Neural progenitor cell (in vitro differentiated cells): ENCODE data around the gene SLC17A8.

Experiments
- EZH2 ChIP-seq: fragments of 200-600 bp; sonication (generic); IDR thresholded peaks from 2 replicates; pipeline ENCODE4 v1.6.1; 2017; ENCODE audit warnings: antibody characterized with exemption, mild to moderate bottlenecking, moderate library complexity
- TF ChIP-seq, protein P1 (sequence below): fragments of 200-600 bp; sonication (generic); IDR thresholded peaks from 2 replicates; pipeline ENCODE4 v1.5.1; 2017; ENCODE audit warnings: antibody characterized with exemption, mild to moderate bottlenecking

DNA sequence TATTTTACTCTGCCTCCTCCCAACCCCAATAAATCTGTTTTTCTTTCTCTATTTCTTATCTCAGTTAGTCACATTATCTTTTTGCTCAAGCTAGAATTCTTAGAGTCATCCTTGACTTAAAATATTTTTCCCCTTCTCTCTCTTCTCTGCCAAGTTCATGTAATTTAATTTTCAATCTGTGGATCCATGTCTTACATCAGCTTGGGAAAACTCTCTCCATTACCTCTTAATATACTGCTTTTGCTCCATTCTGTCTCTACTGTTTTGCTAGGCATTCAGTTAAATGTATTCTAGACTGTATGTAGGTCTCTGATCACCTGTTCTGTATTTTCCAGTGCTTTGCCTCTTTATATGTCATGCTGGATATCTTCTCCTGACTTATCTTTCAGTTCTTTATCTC is 65.8 kb downstream of the SLC17A8 start:
- TF ChIP-seq, protein P1, sequence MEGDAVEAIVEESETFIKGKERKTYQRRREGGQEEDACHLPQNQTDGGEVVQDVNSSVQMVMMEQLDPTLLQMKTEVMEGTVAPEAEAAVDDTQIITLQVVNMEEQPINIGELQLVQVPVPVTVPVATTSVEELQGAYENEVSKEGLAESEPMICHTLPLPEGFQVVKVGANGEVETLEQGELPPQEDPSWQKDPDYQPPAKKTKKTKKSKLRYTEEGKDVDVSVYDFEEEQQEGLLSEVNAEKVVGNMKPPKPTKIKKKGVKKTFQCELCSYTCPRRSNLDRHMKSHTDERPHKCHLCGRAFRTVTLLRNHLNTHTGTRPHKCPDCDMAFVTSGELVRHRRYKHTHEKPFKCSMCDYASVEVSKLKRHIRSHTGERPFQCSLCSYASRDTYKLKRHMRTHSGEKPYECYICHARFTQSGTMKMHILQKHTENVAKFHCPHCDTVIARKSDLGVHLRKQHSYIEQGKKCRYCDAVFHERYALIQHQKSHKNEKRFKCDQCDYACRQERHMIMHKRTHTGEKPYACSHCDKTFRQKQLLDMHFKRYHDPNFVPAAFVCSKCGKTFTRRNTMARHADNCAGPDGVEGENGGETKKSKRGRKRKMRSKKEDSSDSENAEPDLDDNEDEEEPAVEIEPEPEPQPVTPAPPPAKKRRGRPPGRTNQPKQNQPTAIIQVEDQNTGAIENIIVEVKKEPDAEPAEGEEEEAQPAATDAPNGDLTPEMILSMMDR: no peak
- no peak for TF ChIP-seq EZH2
